NCI-H128 (cell line): ENCODE measurements around the gene UBE2H.

Source experiments
- DNase-seq: peaks from one replicate; lab custom pipeline; 2025; ENCODE audit not compliant: unreplicated experiment; lab: John Stamatoyannopoulos, UW

The UBE2H gene

DNA sequence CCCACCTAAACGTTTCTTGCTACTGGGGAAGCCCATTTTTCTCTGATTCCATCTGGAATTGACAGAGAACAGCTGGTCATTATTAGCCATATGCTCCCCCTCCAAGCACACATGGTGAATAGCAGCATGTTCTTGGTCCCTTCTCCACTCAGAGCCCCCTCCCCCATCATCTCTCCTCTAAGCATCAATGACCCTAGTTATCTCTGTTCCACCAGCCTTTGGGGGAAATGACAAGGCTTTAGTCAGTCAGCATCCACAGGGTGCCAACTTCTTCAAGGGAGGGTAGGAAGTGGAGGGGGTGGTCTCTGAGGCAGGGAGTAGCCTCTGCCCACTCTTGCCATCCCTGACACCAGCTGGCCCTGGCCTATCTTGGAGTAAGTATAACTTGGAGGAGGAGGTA is 163.1 kb downstream of the UBE2H start:
- no peak for DNase-seq

DNA sequence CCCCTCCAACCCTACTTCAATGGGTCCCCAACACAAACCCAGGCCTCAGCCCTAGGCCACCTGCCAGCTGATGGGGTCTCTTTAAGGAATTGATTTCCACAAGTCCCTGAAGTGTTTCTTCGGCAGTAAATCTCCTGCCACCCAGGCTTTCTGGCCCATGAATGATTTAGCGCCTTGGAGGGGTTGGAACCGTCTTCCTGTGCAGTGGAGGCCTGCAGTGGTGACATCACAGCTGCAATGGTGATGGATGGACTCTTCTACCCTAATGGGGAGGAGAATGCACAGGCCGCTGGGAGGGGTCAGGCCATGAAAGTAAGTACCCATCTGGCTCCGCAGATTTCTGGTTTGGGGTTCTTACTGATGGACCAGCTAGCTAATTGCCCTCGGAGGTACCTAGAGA is 163.8 kb downstream of the UBE2H start:
- DNase-seq, result no peak

DNA sequence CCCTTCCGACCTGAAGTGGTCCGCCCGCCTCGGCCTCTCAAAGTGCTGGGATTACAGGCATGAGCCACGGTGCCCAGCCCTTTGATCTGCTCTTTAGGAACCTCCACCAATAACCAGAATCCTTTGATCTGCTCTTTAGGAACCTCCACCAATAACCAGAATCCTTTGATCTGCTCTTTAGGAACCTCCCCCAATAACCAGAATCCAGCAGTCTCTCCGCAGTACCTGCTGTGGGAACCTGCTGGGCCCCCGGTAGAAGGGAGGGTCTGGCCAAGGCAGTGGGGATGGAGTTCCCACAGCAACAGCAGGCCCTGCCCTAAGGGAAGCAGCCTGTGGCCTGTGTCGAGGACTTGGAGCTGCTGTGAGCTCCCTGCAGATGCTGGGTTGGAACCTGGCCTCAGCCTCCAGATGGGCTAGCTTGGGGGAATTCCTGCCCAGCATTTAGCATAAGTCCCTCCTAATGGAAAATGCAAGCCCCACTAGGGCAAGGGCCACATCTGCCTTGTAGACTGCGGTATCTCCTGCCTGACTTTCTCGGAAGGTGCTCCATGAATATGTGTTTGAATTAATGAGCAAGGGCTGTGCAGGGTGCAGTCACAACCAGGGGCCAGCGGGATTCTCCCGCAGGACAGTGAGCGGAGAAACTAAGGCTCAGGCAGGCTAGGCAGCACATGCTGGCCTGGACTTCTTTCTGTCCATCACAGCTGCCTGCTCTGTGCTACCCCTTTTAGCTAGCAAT is 165.8 kb downstream of the UBE2H start:
- no peak for DNase-seq

DNA sequence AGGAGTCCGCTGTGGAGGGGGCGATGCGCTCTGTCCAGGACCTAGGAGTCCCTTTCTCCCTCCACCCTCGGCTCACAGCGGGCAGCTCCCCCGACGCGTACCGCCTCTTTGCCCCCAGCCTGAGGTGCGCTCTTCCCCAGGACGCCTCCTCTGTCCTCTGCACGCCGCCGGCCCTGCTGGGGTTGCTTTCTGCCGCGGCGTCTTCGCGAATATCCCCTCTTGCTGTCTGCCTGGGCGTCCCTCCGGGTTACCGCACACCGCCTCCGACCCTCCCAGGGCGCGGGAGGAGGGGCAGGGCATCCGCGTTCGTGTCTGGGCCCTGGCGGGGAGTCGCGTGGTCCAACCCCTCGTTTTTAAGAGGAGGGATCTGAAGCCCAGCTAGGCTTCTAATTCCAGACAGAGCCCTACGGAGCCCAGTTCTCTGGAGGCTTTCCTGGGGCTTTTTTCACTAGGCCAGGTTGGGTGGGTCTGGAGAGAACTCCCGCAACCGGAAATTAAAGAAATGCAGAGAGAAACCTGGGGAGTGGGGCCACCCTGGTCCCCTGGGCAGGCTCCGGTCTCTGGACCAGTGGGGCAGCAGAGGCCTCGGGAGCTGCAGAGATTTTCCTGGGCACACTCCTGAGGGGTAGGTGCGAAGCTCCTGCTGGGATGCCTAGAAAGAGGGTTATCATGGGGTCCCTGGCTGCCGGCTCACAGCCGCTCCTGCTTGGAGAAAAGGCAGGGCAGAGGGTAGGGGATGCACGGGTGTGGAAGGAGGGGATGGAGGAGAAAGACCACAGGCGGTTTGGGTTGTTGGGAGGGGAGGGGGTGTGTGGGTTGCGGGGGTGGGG is 166.9 kb downstream of the UBE2H start:
- DNase-seq, result no peak

DNA sequence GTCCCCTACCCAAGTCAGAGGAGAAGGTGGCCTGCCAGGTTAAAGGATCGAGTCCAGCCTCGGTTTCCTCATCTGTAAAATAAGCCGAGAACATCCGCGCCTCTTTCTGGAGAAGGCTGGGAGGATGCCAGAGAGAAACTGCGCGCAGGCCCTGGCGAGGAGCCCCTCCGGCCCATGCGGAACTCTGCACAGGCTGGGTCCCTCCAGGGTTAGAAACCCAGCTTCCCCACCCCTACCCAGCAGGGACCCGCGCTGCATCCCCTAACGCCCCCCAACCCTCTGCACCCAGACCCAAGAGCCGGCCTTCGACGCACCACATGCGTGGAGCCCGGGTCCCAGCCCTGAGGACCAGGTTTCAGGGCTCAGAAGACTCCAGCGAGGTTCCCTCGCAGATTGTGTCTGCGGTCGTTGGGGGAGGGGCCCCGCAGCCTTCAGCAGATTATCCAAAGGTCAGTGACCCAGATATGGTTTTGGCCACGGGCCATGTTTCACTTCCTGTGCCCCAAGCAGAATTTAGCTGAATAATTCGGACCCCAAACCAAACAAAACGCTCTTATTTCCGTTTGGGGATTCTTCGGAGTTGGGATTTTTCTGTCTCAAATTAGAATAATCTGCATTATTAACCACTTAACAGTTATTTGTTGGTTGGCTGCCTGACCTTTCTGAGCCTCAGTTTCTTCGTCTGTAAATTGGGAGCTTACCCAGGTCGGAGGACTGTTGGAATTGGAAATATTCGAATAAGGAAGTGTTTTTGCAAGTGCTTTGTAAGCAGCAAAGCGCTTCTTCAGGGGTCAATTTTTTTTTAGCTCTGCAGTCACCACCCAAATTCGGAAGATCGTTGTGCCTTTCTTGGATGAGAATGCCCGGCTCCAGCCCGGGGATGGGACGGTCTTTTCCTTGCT is 167.7 kb downstream of the UBE2H start:
- no peak for DNase-seq

DNA sequence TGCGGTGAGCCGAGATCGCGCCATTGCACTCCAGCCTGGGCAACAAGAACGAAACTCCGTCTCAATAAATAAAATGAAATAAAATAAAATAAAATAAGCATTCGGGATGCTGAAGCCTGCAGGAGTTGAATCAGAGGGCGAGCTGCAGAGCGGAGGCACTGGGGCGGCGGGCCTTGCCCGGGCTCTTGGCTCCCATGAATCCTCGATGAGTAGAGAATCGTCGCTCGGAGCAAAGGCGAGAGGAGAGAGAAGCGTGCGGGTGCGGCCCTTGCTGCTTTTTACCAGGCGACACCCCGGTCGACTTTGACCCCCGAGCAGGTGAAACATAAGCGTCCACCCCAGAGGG is 168.3 kb downstream of the UBE2H start:
- DNase-seq, result no peak

DNA sequence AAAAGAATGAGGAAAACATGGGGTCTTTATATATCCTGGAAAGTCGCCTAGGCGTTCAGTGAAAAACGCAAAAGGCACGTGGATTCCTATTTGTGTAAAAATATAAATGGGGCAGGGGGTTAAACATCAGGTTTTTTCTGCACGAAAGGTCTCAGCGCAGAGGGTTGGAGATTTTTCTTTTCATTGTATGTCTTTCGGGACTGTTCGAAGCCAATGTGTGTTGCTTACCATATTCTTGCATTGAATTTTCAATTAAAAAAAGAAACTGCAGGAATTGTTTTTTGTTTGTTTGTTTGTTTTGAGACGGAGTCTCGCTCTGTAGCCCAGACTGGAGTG is 169.2 kb downstream of the UBE2H start:
- no peak for DNase-seq

DNA sequence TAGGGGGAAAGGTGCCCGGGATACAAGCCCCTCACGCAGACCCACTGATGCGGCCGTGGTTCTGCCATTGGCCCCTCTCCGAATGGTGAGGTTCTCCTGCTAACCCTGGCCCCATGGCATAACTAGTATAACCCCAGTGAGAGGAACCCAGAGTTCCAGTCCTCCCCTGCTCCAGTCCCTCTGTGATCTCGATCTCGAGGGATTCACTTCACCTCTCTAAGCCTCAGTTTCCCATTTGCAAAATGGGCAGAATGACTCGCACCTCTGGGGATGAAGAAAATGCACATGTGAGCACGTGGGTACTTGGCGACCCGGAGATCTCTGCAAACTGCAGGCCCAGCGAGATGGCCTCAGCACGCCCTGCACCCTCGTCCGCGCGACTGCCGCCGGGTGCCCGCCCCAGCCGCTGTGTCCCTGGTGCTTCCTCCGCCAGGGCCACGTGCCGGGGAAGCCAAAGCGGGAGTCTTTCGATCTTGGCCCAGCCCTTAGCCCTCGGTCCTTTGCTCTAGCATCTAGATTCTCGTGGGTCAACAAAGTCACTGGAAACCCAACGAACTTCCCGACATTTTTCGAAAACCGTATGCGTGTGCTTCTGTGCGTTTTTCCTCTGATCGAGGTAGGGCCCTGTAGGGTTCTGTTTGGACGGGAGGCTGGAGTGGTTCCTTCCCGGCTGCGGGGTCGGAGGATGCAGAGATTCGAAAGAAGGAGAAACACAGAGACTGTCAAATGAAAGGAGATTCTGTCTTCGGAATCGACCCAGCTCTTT is 169.8 kb downstream of the UBE2H start:
- no peak for DNase-seq

DNA sequence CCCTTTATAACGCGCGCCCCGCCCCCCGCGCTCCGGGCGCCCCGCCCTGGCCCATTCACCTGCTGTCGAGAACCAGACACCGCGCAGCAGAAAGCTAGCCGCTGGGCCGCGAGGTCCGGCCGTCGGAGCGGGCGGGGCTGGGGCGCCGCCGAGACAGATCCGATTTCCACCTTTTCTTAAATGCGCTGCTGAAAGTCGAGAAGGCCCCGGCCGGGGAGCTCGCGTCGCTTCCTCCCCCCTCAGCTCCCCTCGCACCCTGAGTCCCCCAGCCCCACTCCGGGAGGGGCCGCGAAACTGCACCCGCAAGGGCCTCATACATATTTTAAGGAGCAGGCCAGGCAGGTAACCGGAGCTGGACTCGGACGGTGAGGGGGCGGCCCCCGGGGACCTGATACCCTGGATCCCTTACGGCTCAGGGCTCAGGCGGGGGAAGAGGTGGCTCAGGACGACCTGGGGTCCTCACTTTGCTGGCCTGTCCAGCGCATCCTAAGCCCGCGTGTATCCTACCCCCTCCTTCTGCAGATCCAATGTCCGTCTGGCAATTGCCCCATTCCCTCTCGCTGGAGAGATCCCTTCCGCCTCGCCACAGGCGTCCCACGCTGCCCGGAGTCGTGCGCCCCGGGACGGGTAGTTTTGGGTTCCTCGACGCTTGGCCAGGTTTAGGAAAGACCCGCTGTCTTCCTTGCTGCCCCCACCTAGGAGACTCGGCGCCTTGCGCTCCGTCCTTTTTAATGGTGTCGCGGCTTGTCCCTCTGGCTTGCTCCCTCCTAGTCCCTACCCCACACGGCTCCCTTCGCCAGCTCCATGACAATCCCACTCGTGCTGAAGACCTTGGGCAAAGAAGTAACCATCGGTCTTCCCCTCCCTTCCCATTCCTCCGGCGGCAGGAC is 170.6 kb downstream of the UBE2H start:
- peak; percentile 29 for DNase-seq

DNA sequence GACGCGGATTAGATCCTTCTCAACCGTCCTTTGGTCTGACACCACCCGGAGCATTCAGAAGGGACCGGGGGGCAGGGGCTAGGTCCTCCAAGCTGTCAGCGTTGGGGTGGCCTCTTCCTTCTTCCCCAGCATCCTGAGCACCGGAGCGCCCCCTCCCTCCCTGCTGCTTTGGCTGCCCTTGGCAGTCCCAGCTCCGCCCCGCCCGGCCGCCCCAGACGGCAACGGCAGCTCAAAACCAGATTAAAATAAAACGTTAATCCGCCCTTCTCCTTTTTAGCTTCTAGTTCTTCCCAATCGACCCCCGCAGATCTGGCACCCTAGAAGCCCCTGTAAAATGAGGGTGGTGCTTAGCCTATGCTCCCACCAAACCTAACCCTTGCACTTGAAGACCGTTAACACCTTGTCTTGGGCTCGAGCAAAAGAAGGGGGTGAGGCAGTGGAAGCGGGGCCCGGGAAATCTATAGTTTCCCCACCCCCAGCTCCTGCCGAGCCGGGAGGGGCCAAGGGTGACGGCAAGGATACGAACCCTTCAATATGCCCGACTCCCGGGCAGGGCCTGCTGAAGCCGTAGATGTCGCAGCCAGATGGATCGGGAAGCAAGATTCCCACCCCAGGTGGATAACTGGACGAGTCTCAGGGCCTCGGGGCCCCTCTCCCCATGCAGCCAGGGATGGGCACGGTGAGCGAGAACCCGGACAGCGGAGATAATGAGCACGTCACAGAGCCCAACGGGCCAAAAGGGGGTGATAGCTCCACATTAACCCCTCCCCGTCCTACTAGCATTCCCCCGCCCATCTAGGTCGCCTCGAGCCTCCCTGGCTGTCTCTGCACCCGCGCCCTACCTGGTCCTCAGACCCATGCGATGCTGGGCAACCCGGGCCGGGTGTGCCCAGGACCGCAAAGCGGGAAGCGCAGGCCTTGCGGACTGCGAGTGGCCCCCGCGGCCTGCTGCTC is 171.5 kb downstream of the UBE2H start:
- DNase-seq, result no peak
